GM12878 (cell line): ENCODE results near the gene GSTM4. TPM values are rescaled to one million over a fixed set of nuclear protein-coding genes. Genes with fewer than 3 reads are reported as not detected.

Experiments
- JUND ChIP-seq: IDR thresholded peaks from 2 replicates; pipeline ENCODE4 v1.6.1; 2012; ENCODE audit warnings: low read depth, mild to moderate bottlenecking, low read length, improper control_type of control experiment, moderate library complexity
- KDM1A ChIP-seq: fragments of 200-600 bp; sonication (generic); IDR thresholded peaks from 2 replicates; pipeline ENCODE4 v1.6.1; 2016; ENCODE audit warnings: borderline replicate concordance
- MEF2A ChIP-seq: IDR thresholded peaks from 2 replicates; pipeline ENCODE4 v1.6.1; 2011; ENCODE audit warnings: low read depth, mild to moderate bottlenecking, low read length, moderate library complexity; ENCODE audit not compliant: insufficient read depth
- MYC ChIP-seq: IDR thresholded peaks from 2 replicates; pipeline ENCODE4 v1.6.1; 2011; ENCODE audit warnings: mild to moderate bottlenecking, low read length, moderate library complexity, inconsistent platforms; ENCODE audit not compliant: insufficient read depth, insufficient replicate concordance, insufficient read length, severe bottlenecking
- PRDM15 ChIP-seq: fragments of 450-650 bp; formaldehyde crosslinking; IDR thresholded peaks from 2 replicates; pipeline ENCODE4 v1.4.0; 2020; ENCODE audit warnings: mild to moderate bottlenecking, moderate library complexity
- TARDBP ChIP-seq: IDR thresholded peaks from 2 replicates; pipeline ENCODE4 v1.6.1; 2016; ENCODE audit warnings: borderline replicate concordance
- ZBTB4 ChIP-seq: fragments of 450-650 bp; formaldehyde crosslinking; IDR thresholded peaks from 2 replicates; pipeline ENCODE4 v1.4.0; 2022; ENCODE audit warnings: mild to moderate bottlenecking, moderate library complexity
- polyA plus RNA-seq, 11 experiments: library from polyadenylated mRNA; depleted of rRNA in 4 of 11; unstranded in 6 of 11; stranded (reverse) in 5 of 11; fragments of >200 nt; fragmentation: Nextera tagmentation in 4 of 11; fragmentation: Illumina TruSeq in 1 of 11; extraction: Ambion mirVana in 4 of 11; extraction: Trizol in 1 of 11; gene quantifications; 1 replicate in 1 of 11; 2 replicates in 10 of 11; pipeline versions ENCODE4 v1.2.1 to v1.2.3, GENCODE V29; 2011 to 2016; ENCODE audit warnings: inconsistent platforms in 2 of 11, missing spikeins in 2 of 11, low read depth in 1 of 11
- total RNA-seq, 4 experiments: library from RNA; depleted of rRNA in 3 of 4; stranded (reverse); fragments of >200 nt in 3 of 4; fragmentation: Illumina TruSeq in 1 of 4; extraction: Trizol in 1 of 4; gene quantifications; 2 replicates each; pipeline versions ENCODE4 v1.2.1 to v1.2.3, GENCODE V29; 2013 to 2021

GSTM4 gene
- total and polyA plus RNA-seq, 10 of the 15 experiments (the other 5 are each of a cell fraction or from before 2014, with no cell fraction given), result 14.3 to 37.2 (median 23.0) TPM

GRCh38 chr1:109655615-109656519 lies at the start of gene GSTM4 (continued):
- TF ChIP-seq ZBTB4 (CRISPR knock-in tag) (no peak), PRDM15 (no peak), JUND (no peak), TARDBP (no peak), KDM1A (no peak), MYC (peak; percentile 23), MEF2A (no peak)
